SK-N-SH (cell line): Measurements from ENCODE around the gene MYO1E.
A peak's percentile ranks its signal among the peaks of the same experiment; 100 is the strongest.

ENCODE experiments used
- EP300 ChIP-seq, 2 experiments: IDR thresholded peaks; 2 replicates each; pipeline versions ENCODE4 v1.4.0 to v1.6.1; 2012; ENCODE audit warnings: borderline replicate concordance in 1 of 2, low read depth in 1 of 2, low read length in 1 of 2
- FOXM1 ChIP-seq: IDR thresholded peaks from 2 replicates; pipeline ENCODE4 v1.4.0; 2012; ENCODE audit warnings: low read depth, mild to moderate bottlenecking
- POLR2AphosphoS5 ChIP-seq: IDR thresholded peaks from 2 replicates; pipeline ENCODE4 v1.6.1; 2012; ENCODE audit warnings: low read depth, low read length
- RXRA ChIP-seq: IDR thresholded peaks from 2 replicates; pipeline ENCODE4 v1.4.0; 2012; ENCODE audit warnings: low read depth, mild to moderate bottlenecking, borderline replicate concordance
- SMC3 ChIP-seq: IDR thresholded peaks from 2 replicates; pipeline ENCODE4 v1.6.1; 2012; ENCODE audit warnings: low read depth, low read length, improper control_type of control experiment
- TAF1 ChIP-seq: IDR thresholded peaks from 2 replicates; pipeline ENCODE4 v1.6.1; 2012; ENCODE audit warnings: low read depth, mild to moderate bottlenecking, low read length, moderate library complexity, borderline replicate concordance
- TCF12 ChIP-seq: IDR thresholded peaks from 2 replicates; pipeline ENCODE4 v1.4.0; 2012
- TEAD4 ChIP-seq: IDR thresholded peaks from 2 replicates; pipeline ENCODE4 v1.4.0; 2012; ENCODE audit warnings: mild to moderate bottlenecking, borderline replicate concordance; ENCODE audit not compliant: insufficient read depth
- YY1 ChIP-seq: IDR thresholded peaks from 2 replicates; pipeline ENCODE4 v1.4.0; 2012; ENCODE audit warnings: low read depth, mild to moderate bottlenecking
- TF ChIP-seq, protein P1 (sequence below): fragments of 200-600 bp; sonication (generic); IDR thresholded peaks from 2 replicates; pipeline ENCODE4 v1.6.1; 2017; ENCODE audit warnings: antibody characterized with exemption, mild to moderate bottlenecking, moderate library complexity
- TF ChIP-seq, protein P2 (sequence below): fragments of 150-350 bp; IDR thresholded peaks from 2 replicates; pipeline ENCODE4 v1.6.1; 2017; ENCODE audit warnings: antibody characterized with exemption, low read length, low read depth, borderline replicate concordance
- TF ChIP-seq, protein P3 (sequence below): IDR thresholded peaks from 2 replicates; pipeline ENCODE4 v1.6.1; 2012; ENCODE audit warnings: mild to moderate bottlenecking, low read depth, low read length, moderate library complexity
- TF ChIP-seq, protein P4 (sequence below): IDR thresholded peaks from 2 replicates; pipeline ENCODE4 v1.4.0; 2012; ENCODE audit warnings: low read depth, borderline replicate concordance
- TF ChIP-seq, protein P5 (sequence below): IDR thresholded peaks from 2 replicates; pipeline ENCODE4 v1.4.0; 2012; ENCODE audit warnings: low read depth

DNA sequence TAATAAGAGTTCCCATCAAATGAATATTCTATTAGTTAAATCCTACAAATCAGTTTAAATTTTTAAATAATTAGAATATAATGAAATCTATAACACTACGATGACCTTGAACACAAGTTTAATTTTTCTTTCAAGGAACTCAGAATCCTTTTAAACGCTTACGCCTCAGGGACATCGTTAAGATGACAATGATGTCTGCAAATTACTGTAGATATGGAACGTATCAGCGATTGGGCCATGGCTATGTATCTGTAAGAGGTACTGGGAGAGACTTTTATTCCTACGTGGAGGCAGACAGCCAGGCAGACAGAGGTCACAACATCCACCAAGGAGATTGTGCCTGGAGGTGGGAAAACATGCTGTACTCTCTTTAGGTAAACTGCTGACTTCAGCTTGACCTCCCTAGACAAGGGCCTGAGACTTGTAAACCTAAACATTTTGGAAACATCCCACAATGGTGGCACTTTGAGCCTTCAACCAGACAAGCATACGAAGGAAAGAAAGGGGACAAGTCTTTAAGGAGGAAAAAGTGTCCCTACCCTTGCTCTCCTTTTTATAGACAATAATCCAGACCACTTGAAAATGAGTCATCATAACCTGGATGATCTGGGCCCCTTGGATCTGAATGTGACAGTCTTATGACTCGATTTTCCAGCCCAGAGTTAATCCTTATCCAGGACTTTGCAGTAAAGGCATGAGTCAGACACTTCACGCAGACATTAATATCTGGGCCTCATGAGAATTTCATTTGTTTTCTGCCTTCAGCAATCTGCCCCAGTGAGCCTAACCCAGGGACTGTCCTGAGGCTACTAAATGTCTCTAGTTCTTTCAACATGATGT is 172.8 kb downstream of the MYO1E start:
- TF ChIP-seq TAF1 (no peak), POLR2AphosphoS5 (no peak), YY1 (no peak), FOXM1 (no peak), RXRA (no peak), TCF12 (peak; percentile 56), TEAD4 (no peak), SMC3 (no peak), EP300 (IDR thresholded peaks at IDR 0.05; ENCODE audit: borderline replicate concordance in 1 of 2, low read depth in 1 of 2, low read length in 1 of 2) (peak in 1 of 2 experiments; percentile 48; a peak in 1 of 4 replicates)
- TF ChIP-seq, protein P1, sequence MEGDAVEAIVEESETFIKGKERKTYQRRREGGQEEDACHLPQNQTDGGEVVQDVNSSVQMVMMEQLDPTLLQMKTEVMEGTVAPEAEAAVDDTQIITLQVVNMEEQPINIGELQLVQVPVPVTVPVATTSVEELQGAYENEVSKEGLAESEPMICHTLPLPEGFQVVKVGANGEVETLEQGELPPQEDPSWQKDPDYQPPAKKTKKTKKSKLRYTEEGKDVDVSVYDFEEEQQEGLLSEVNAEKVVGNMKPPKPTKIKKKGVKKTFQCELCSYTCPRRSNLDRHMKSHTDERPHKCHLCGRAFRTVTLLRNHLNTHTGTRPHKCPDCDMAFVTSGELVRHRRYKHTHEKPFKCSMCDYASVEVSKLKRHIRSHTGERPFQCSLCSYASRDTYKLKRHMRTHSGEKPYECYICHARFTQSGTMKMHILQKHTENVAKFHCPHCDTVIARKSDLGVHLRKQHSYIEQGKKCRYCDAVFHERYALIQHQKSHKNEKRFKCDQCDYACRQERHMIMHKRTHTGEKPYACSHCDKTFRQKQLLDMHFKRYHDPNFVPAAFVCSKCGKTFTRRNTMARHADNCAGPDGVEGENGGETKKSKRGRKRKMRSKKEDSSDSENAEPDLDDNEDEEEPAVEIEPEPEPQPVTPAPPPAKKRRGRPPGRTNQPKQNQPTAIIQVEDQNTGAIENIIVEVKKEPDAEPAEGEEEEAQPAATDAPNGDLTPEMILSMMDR: no peak
- TF ChIP-seq, protein P2, sequence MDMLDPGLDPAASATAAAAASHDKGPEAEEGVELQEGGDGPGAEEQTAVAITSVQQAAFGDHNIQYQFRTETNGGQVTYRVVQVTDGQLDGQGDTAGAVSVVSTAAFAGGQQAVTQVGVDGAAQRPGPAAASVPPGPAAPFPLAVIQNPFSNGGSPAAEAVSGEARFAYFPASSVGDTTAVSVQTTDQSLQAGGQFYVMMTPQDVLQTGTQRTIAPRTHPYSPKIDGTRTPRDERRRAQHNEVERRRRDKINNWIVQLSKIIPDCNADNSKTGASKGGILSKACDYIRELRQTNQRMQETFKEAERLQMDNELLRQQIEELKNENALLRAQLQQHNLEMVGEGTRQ: no peak
- TF ChIP-seq, protein P3, sequence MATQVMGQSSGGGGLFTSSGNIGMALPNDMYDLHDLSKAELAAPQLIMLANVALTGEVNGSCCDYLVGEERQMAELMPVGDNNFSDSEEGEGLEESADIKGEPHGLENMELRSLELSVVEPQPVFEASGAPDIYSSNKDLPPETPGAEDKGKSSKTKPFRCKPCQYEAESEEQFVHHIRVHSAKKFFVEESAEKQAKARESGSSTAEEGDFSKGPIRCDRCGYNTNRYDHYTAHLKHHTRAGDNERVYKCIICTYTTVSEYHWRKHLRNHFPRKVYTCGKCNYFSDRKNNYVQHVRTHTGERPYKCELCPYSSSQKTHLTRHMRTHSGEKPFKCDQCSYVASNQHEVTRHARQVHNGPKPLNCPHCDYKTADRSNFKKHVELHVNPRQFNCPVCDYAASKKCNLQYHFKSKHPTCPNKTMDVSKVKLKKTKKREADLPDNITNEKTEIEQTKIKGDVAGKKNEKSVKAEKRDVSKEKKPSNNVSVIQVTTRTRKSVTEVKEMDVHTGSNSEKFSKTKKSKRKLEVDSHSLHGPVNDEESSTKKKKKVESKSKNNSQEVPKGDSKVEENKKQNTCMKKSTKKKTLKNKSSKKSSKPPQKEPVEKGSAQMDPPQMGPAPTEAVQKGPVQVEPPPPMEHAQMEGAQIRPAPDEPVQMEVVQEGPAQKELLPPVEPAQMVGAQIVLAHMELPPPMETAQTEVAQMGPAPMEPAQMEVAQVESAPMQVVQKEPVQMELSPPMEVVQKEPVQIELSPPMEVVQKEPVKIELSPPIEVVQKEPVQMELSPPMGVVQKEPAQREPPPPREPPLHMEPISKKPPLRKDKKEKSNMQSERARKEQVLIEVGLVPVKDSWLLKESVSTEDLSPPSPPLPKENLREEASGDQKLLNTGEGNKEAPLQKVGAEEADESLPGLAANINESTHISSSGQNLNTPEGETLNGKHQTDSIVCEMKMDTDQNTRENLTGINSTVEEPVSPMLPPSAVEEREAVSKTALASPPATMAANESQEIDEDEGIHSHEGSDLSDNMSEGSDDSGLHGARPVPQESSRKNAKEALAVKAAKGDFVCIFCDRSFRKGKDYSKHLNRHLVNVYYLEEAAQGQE: no peak
- TF ChIP-seq, protein P4, sequence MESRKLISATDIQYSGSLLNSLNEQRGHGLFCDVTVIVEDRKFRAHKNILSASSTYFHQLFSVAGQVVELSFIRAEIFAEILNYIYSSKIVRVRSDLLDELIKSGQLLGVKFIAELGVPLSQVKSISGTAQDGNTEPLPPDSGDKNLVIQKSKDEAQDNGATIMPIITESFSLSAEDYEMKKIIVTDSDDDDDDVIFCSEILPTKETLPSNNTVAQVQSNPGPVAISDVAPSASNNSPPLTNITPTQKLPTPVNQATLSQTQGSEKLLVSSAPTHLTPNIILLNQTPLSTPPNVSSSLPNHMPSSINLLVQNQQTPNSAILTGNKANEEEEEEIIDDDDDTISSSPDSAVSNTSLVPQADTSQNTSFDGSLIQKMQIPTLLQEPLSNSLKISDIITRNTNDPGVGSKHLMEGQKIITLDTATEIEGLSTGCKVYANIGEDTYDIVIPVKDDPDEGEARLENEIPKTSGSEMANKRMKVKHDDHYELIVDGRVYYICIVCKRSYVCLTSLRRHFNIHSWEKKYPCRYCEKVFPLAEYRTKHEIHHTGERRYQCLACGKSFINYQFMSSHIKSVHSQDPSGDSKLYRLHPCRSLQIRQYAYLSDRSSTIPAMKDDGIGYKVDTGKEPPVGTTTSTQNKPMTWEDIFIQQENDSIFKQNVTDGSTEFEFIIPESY: no peak
- TF ChIP-seq, protein P5, sequence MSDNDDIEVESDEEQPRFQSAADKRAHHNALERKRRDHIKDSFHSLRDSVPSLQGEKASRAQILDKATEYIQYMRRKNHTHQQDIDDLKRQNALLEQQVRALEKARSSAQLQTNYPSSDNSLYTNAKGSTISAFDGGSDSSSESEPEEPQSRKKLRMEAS: no peak
